IgD-negative memory B cell (primary cell): ENCODE measurements around the gene PIK3R5. TPM values are rescaled to one million over a fixed set of nuclear protein-coding genes. Genes with fewer than 3 reads are reported as not detected.
"Not testable (repeated sequence)": the region's sequence is repeated elsewhere in the genome, so short reads cannot be mapped to it uniquely, and the experiment has no call there.

Experiments
- H3K27ac Mint-ChIP-seq, 3 donors: one replicate each; pipeline ENCODE4 v1.8.0; 2020 to 2022; ENCODE audit warnings: mild to moderate bottlenecking in 3 of 3, mixed read lengths in 3 of 3, moderate library complexity in 1 of 3
- H3K27me3 Mint-ChIP-seq: one replicate; pipeline ENCODE4 v1.8.0; 2021; ENCODE audit warnings: mixed read lengths
- H3K36me3 Mint-ChIP-seq: one replicate; pipeline ENCODE4 v1.8.0; 2020; ENCODE audit warnings: mild to moderate bottlenecking, mixed read lengths
- H3K4me1 Mint-ChIP-seq, 3 donors: one replicate each; pipeline ENCODE4 v1.8.0; 2020 to 2022; ENCODE audit warnings: mixed read lengths in 3 of 3, mild to moderate bottlenecking in 1 of 3
- H3K4me3 Mint-ChIP-seq, 4 donors: one replicate each; pipeline ENCODE4 v1.8.0; 2020 to 2022; ENCODE audit warnings: mild to moderate bottlenecking in 4 of 4, mixed read lengths in 4 of 4, moderate library complexity in 3 of 4
- H3K9me3 Mint-ChIP-seq, 3 donors: one replicate each; pipeline ENCODE4 v1.8.0; 2020 to 2021; ENCODE audit warnings: mixed read lengths in 3 of 3, mild to moderate bottlenecking in 1 of 3
- polyA plus RNA-seq: library from polyadenylated mRNA; unstranded; fragments of 300-500 nt; fragmentation: Illumina TruSeq; gene quantifications from one replicate; pipeline ENCODE4 v1.2.3, GENCODE V29; 2021

The PIK3R5 gene
- polyA plus RNA-seq, 1 donor from 2014 or later = 30.7 TPM

DNA sequence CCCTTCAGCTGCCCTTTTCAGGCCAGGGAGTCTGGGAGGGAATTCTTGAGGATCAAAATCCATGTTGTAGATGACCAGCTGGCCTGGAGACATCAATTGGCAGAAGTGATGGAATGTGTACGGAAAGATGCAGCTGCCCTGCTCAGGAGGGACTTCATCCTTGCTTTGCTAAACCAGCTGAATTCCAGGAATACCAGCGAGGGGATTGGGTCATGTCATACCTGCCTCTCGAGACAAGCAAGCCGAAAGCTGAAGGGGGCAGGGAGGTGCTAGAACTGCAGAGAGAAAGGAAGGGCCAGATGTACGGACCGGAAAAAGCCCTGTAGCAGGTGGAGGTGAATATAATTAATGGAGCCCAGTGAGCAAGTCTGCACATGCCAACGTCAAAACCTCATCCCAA lies 30.2 kb upstream of the PIK3R5 start:
- no peak overlapping the region for H3K27ac Mint-ChIP-seq
- H3K4me3 Mint-ChIP-seq = no peak overlapping the region
- H3K27me3 Mint-ChIP-seq = peaks cover 2% of the 10 kb centered on the region

DNA sequence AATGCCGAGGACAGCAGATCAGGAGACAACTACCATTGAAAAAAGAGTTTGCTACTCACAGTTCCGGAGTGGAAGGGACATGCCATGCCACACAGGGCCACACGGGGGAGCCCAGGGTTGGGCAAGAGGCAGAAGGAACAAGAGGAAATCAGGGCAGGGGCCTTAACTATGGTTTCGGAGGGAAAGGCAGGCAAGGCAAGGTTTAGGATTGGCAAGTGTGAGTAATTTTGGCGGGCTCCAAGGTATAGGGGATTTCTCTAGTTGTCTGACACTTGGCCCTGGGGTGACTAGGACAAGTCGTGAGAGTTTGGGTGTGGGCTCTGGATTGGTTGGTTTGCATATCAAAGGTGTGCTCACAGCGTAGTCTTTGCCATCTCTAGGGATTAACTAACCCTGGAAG lies 28.8 kb upstream of the PIK3R5 start:
- peak overlapping the region in 1 of 4 donors; percentile 42 for H3K4me3 Mint-ChIP-seq
- H3K9me3 Mint-ChIP-seq = no peaks in the 10 kb centered on the region
- H3K27me3 Mint-ChIP-seq = peaks cover 2% of the 10 kb centered on the region
- H3K36me3 Mint-ChIP-seq = no peaks in the 10 kb centered on the region
- H3K4me1 Mint-ChIP-seq = peaks cover 4 to 10% (median 5%) of the 10 kb centered on the region in 3 donors
- no peak overlapping the region for H3K27ac Mint-ChIP-seq

More for the DNA sequence above, 30.2 kb upstream of the PIK3R5 start:
- Mint-ChIP-seq H3K4me1 (peaks cover 5 to 12% (median 7%) of the 10 kb centered on the region in 3 donors), H3K9me3 (no peaks in the 10 kb centered on the region), H3K36me3 (no peaks in the 10 kb centered on the region)

DNA sequence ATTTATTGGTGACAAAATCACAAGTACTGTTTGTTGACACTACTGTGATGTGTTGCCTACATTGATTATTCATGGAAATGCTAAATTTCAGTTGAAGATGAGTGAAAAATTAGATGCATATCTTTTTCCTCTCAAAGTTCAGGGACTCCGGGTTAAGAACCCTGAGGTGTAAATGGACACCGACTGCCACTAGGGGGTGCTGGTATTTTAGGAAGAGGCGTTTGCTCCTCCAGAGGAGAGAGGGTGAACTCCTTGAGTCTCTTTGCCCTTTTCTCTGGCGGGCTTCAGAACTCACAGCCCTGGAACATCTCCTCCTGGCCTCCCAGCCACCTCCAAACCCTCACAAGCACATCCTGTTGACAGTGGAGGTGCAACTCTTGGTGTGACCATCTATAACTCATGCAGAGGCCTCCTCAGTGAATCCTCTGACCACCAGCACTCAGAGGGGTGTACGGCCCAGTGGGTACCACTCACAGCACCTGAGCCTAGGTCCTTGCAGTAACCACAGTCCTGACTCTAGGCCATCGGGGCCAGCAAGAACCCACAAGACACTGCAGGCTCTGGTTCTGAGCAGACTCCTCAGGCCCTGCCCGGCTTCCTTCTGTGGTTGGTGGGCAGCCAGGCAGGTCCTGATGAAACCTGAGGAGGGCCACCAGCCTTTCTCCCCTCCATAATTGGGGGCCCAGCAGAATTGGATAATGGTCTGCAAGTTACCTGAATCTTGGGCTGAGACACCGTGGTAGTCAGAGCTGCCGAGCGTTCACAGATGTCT lies 26.2 kb upstream of the PIK3R5 start:
- Mint-ChIP-seq H3K9me3 (no peaks in the 10 kb centered on the region), H3K27ac (no peak overlapping the region), H3K4me1 (peaks cover 4 to 6% (median 5%) of the 10 kb centered on the region in 3 donors), H3K4me3 (no peak overlapping the region), H3K36me3 (no peaks in the 10 kb centered on the region), H3K27me3 (peaks cover 2% of the 10 kb centered on the region)

DNA sequence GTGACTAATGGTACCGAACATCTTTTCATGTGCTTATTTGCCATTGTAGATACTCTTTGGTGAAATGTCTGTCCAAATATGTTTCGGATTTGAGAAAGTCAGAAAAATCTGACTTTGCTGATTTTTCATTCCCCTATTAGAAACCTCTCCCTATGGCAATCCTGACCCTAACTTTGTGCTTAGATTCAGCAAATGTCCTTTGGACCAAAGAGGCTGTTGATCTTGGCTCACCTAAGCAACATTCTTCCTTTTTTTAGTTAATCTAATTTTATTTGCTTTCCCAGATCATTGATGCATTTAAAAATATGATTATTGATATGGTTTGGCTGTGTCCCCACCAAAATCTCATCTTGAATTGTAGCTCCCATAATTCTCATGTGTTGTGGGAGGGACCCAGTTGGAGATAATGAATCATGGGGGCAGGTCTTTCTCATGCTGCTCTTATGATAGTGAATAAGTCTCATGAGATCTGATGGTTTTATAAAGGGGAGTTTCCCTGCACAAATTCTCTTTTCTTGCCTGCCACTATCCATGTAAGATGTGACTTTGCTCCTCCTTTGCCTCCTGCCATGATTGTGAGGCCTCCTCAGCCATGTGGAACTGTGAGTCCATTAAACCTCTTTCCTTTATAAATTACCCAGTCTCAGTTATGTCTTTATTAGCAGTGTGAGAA lies 22.9 kb upstream of the PIK3R5 start:
- H3K4me1 Mint-ChIP-seq = peaks cover 18 to 21% (median 20%) of the 10 kb centered on the region in 3 donors
- not testable (repeated sequence) for H3K36me3 Mint-ChIP-seq, H3K4me3 Mint-ChIP-seq, H3K9me3 Mint-ChIP-seq, H3K27ac Mint-ChIP-seq, H3K27me3 Mint-ChIP-seq

DNA sequence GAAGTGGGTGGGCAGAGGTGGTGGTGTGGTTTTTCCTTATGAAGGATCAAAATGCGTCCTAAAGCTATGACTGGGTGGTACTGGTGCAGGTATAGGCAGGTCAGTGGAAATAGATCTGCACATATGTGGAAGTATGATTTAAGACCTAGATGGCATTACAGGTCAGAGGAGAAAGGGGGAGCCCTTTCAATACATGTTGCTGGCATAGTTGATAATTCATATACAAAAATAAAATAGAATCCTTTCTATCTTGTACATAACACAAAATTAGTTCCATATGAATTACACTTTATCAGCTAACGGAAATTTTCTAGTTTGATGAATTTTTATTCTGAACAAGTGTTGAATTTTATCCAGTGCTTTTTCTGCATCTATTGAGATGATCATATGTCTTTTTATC lies 20.8 kb upstream of the PIK3R5 start:
- Mint-ChIP-seq H3K27me3 (peaks cover 2% of the 10 kb centered on the region), H3K36me3 (no peaks in the 10 kb centered on the region), H3K27ac (peak overlapping the region in 1 of 3 donors; percentile 13), H3K9me3 (no peaks in the 10 kb centered on the region), H3K4me3 (peak overlapping the region in 2 of 4 donors; percentile 59 to 61), H3K4me1 (peaks cover 15 to 19% (median 17%) of the 10 kb centered on the region in 3 donors)

DNA sequence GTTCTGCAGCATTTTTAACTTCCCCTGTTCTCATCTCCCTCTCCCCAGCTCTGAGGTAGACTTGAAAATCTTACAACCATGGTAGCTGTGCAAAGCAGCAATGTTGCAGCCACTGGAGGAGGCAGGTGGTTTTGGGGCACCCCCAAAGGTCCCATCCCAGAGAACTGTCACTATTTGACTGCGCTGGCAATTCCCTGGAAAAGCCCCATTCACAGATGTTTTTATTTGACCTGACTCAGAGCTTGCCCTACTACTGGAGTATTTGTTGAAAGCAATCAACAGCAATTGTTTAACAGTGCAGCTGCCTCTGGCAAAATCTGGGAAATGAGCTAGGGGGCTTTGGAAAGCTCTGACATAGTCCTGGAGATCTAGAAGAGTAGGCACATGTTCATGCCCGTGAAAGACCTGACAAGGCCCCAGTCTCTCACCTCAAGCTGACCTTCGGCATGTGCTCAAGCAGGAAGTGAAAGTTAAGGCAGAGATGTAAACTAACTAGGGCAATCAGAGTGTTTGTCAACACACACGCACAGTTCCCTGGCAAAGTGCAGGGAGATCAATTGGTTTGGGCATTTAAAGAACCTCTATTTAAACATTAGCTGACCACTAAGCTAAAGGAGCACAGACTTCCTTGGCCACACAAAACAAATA lies 19.7 kb upstream of the PIK3R5 start:
- Mint-ChIP-seq H3K27me3 (peaks cover 2% of the 10 kb centered on the region), H3K4me1 (peaks cover 15 to 20% (median 17%) of the 10 kb centered on the region in 3 donors), H3K4me3 (peak overlapping the region in 3 of 4 donors; percentile 39 to 61 (median 45)), H3K27ac (peak overlapping the region; percentile 4 to 85 (median 4)), H3K9me3 (no peaks in the 10 kb centered on the region), H3K36me3 (no peaks in the 10 kb centered on the region)

DNA sequence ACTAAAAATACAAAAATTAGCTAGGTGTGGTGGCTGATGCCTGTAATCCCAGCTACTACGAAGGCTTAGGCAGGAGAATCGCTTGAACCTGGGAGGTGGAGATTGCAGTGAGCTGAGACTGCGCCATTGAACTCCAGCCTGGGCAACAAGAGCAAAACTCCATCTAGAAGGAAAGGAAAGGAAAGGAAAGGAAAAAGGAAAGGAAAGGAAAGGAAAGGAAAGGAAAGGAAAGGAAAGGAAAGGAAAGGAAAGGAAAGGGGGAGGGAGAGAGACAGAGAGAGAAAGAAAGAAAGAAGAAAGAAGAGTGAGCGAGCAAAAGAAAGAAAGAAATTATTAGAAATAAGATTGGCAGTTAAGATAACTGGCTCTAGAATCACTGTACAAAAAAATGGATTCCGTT lies 18.7 kb upstream of the PIK3R5 start:
- not testable (repeated sequence) for H3K36me3 Mint-ChIP-seq, H3K4me3 Mint-ChIP-seq, H3K27me3 Mint-ChIP-seq, H3K9me3 Mint-ChIP-seq
- Mint-ChIP-seq H3K4me1 (peaks cover 17 to 28% (median 22%) of the 10 kb centered on the region in 3 donors), H3K27ac (peak overlapping the region in 1 of 3 donors; percentile 71)

DNA sequence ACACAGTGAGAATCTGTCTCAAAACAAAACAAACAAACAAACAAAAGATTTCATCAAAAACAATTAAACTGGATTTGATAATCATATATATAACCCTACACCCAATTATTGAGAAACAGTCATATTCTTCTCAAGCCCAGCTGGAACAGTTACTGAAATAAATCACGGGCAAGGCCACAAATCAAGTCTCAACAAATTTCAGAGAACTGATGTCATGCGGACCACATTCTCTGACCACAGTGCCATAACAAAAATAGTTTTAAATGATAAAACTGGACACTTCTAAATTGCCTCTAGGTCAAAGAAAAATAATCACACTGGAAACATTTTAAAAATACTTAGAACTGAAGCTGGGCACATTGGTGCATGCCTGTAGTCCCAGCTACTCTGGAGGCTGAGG lies 15.9 kb upstream of the PIK3R5 start:
- Mint-ChIP-seq H3K27ac (peak overlapping the region in 1 of 3 donors; percentile 62), H3K36me3 (peaks cover 2% of the 10 kb centered on the region), H3K4me1 (peaks cover 19 to 28% (median 23%) of the 10 kb centered on the region in 3 donors), H3K9me3 (no peaks in the 10 kb centered on the region), H3K4me3 (no peak overlapping the region), H3K27me3 (peaks cover 2% of the 10 kb centered on the region)

DNA sequence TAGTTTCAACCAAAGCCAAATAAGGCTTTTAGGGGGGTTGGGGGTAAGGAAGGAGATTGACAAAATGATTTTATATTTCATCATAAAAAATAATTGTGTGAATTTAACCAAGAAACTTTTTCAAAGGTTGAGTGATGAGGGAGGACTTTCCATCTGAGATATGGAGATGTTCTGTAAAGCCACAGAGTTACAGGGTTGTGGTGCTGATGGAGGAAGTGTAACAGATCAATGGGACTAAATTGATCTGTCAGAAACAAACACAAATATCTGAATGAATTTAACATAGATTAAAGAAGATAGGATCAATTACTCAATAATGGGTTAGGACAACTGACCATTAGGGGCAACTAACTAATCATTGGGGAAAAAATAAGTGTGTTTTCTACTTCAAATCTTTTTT lies 14.2 kb upstream of the PIK3R5 start:
- peak overlapping the region in 2 of 3 donors; percentile 56 to 57 for H3K27ac Mint-ChIP-seq

DNA sequence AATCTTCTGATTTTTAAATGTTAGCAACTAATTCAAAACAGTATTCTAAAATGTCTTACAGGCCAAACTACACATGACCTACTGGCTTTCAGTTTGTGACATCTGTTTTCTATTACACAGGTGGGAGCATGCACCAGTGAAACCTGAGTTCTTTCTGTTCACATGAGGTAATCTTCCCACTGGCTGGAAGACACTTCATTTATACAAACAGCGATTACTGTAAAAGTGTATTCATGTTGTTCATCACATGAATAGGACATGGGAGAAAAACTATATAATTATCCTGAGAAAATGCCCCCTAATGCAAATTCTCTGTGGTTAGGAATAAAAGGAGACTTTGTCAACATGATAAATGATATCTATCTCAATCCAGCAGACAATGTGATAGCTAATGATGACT lies 11.1 kb upstream of the PIK3R5 start:
- no peak overlapping the region for H3K4me3 Mint-ChIP-seq
- no peaks in the 10 kb centered on the region for H3K9me3 Mint-ChIP-seq
- H3K36me3 Mint-ChIP-seq = peaks cover 2% of the 10 kb centered on the region
- H3K27ac Mint-ChIP-seq = peak overlapping the region in 1 of 3 donors; percentile 55
- H3K4me1 Mint-ChIP-seq = peaks cover 5 to 9% (median 7%) of the 10 kb centered on the region in 3 donors
- no peaks in the 10 kb centered on the region for H3K27me3 Mint-ChIP-seq

More for the DNA sequence above, 14.2 kb upstream of the PIK3R5 start:
- Mint-ChIP-seq H3K27me3 (no peaks in the 10 kb centered on the region), H3K4me1 (peaks cover 4 to 14% (median 8%) of the 10 kb centered on the region in 3 donors), H3K4me3 (peak overlapping the region in 2 of 4 donors; percentile 13 to 84), H3K36me3 (peaks cover 2% of the 10 kb centered on the region), H3K9me3 (no peaks in the 10 kb centered on the region)

DNA sequence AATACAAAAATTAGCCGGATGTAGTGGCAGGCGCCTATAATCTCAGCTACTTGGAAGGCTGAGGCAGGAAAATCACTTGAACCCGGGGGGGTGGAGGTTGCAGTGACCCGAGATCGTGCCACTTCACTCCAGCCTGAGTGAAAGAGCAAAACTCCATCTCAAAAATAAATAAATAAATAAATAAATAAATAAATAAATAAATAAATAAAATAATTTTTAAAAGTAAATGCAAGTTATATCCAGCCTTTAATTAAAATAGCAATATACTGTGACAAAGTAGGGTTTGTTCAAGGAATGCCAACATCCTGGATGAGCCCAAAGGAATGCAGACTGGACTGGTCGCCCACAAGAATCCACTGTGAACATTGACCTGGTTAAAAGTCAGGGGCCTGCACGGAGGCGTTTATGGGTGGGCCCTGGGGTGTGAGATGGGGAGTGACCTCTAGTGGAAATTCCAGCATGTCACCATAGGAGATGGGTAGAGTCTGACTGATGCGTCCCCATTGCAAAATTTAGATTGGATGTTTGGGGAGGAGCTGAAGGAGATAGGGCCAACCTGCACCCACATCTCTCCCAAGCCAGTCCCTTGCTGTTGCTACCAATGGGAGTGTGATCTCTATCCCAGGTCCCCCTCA lies 9.7 kb upstream of the PIK3R5 start:
- H3K27ac Mint-ChIP-seq = no peak overlapping the region
- H3K4me1 Mint-ChIP-seq = peaks cover 5 to 8% (median 7%) of the 10 kb centered on the region in 3 donors
- H3K9me3 Mint-ChIP-seq = peaks cover 0 to 6% (median 6%) of the 10 kb centered on the region in 3 donors
- H3K4me3 Mint-ChIP-seq = no peak overlapping the region
- H3K27me3 Mint-ChIP-seq = no peaks in the 10 kb centered on the region
- H3K36me3 Mint-ChIP-seq = peaks cover 2% of the 10 kb centered on the region

DNA sequence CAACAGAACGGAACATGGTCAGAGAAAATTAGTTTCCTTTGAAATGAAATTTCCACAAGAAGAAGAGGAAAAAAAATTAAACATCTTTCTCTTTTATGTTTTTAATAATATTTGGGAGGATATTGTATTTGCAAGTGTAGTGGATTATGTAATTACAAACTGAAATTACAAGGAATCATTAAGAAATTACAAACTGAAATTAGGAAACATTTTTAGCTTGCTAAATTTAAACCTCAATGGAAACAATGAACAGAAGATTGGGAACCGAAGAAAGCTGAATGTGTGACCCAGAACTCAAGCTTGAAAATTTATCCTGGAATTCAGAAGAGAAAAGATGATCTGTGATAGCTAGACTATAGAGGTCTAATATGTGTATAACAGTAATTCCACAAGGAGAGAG lies 4.4 kb upstream of the PIK3R5 start:
- H3K27ac Mint-ChIP-seq = no peak overlapping the region
- peaks cover 5% of the 10 kb centered on the region for H3K36me3 Mint-ChIP-seq
- H3K9me3 Mint-ChIP-seq = peaks cover 8 to 22% (median 13%) of the 10 kb centered on the region in 3 donors
- peaks cover 11 to 13% (median 13%) of the 10 kb centered on the region in 3 donors for H3K4me1 Mint-ChIP-seq
- no peak overlapping the region for H3K4me3 Mint-ChIP-seq
- H3K27me3 Mint-ChIP-seq = no peaks in the 10 kb centered on the region

DNA sequence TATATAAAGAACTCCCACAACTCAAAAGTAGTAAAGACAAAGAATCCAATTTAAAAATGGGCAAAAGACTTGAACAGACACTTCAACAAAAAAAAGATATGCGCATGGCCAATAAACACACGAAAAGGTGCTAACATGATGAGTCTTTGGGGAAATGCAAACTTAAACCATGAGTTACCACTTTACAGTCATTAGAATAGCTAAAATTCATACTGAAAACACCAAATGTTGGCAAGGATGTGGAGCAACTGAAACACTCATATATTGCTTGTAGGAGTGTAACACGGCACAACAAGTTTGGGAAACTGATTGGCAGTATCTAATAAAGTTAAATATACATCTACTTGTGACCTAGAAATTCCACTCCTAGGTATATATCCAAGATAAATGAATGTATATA lies 3.0 kb upstream of the PIK3R5 start:
- peak overlapping the region in 1 of 4 donors; percentile 59 for H3K4me3 Mint-ChIP-seq
- H3K27ac Mint-ChIP-seq = peak overlapping the region in 1 of 3 donors; percentile 93
- peaks cover 17 to 22% (median 20%) of the 10 kb centered on the region in 3 donors for H3K4me1 Mint-ChIP-seq
- H3K36me3 Mint-ChIP-seq = peaks cover 8% of the 10 kb centered on the region
- H3K9me3 Mint-ChIP-seq = peaks cover 8 to 22% (median 13%) of the 10 kb centered on the region in 3 donors
- no peaks in the 10 kb centered on the region for H3K27me3 Mint-ChIP-seq

DNA sequence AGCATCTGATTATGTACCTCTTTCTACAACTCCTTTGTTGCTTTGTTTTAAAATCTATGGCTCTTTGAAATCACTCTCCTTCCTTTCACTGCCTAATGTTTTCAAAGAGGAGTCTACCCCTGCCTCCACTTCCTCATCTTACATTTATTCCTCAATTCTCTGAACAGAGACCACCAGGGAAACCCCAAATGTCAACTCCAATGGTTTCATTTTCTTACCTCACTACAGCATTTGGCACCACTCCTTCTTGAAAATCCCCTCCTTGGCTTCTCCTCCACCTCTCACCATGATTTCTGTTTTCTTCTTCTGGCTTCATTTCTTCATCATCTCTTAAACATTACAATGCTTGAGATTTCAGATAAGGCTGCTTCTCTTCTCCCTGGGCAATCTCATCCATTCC lies 2.4 kb upstream of the PIK3R5 start:
- H3K9me3 Mint-ChIP-seq = peaks cover 8 to 22% (median 13%) of the 10 kb centered on the region in 3 donors
- H3K4me3 Mint-ChIP-seq = peak overlapping the region in 3 of 4 donors; percentile 59 to 83 (median 81)
- no peaks in the 10 kb centered on the region for H3K27me3 Mint-ChIP-seq
- H3K4me1 Mint-ChIP-seq = peaks cover 24 to 28% (median 27%) of the 10 kb centered on the region in 3 donors
- peak overlapping the region; percentile 20 to 93 (median 85) for H3K27ac Mint-ChIP-seq
- peaks cover 10% of the 10 kb centered on the region for H3K36me3 Mint-ChIP-seq
